Stimulated activated naive B cell treated with anti-CD40 and anti-IgM and Interleukin-4, amounts not matched to agents 10 μg/mL and 1 μg/mL and 100 μg/mL, for 72 hours (primary cell): ENCODE measurements around the gene MPRIP.

Source experiments
- ATAC-seq, 2 donors: fragments of 150-1000 bp; cut with Tn5 transposase; replicated peaks; 2 replicates each; pipeline ENCODE4 v1.10.0; 2021; ENCODE audit warnings: moderate library complexity in 1 of 2
- DNase-seq: peaks from one replicate; pipeline ENCODE4 v3.0.0; 2021
- H3K27ac Mint-ChIP-seq: one replicate; pipeline ENCODE4 v1.8.0; 2022; ENCODE audit warnings: mild to moderate bottlenecking, mixed read lengths
- H3K27me3 Mint-ChIP-seq, 2 donors: one replicate each; pipeline ENCODE4 v1.8.0; 2022; ENCODE audit warnings: mixed read lengths in 2 of 2
- H3K36me3 Mint-ChIP-seq, 2 donors: one replicate each; pipeline ENCODE4 v1.8.0; 2022; ENCODE audit warnings: mixed read lengths in 2 of 2, mild to moderate bottlenecking in 1 of 2
- H3K4me1 Mint-ChIP-seq, 2 donors: one replicate each; pipeline ENCODE4 v1.8.0; 2022; ENCODE audit warnings: mixed read lengths in 2 of 2, mild to moderate bottlenecking in 1 of 2
- H3K4me3 Mint-ChIP-seq, 2 donors: one replicate each; pipeline ENCODE4 v1.8.0; 2022; ENCODE audit warnings: mild to moderate bottlenecking in 2 of 2, mixed read lengths in 2 of 2, moderate library complexity in 1 of 2
- H3K9me3 Mint-ChIP-seq, 2 donors: one replicate each; pipeline ENCODE4 v1.8.0; 2022; ENCODE audit warnings: mixed read lengths in 2 of 2, mild to moderate bottlenecking in 1 of 2

The MPRIP gene

GRCh38 chr17:17109907-17110306 is 67.7 kb downstream of the MPRIP start:
- H3K36me3 Mint-ChIP-seq = peaks cover 5 to 23% of the 10 kb centered on the region in 2 donors
- no peaks in the 10 kb centered on the region for H3K9me3 Mint-ChIP-seq
- no peaks in the 10 kb centered on the region for H3K27me3 Mint-ChIP-seq
- H3K4me1 Mint-ChIP-seq = peaks cover 67 to 82% of the 10 kb centered on the region in 2 donors
- ATAC-seq = peak; percentile 31 to 41
- peak overlapping the region; percentile 8 to 17 for H3K4me3 Mint-ChIP-seq
- no peak for DNase-seq
- H3K27ac Mint-ChIP-seq = peak overlapping the region; percentile 84

GRCh38 chr17:17110520-17110919 is 68.3 kb downstream of the MPRIP start:
- no peak overlapping the region for H3K27ac Mint-ChIP-seq

GRCh38 chr17:17111401-17112393 is 69.4 kb downstream of the MPRIP start:
- ATAC-seq (no peak), DNase-seq (no peak)
- H3K27me3 Mint-ChIP-seq = no peaks in the 10 kb centered on the region
- peaks cover 78 to 93% of the 10 kb centered on the region in 2 donors for H3K4me1 Mint-ChIP-seq
- H3K4me3 Mint-ChIP-seq = peak overlapping the region in 1 of 2 donors; percentile 29
- no peaks in the 10 kb centered on the region for H3K9me3 Mint-ChIP-seq
- H3K36me3 Mint-ChIP-seq = peaks cover 2 to 18% of the 10 kb centered on the region in 2 donors
- peak overlapping the region; percentile 75 for H3K27ac Mint-ChIP-seq

More at GRCh38 chr17:17110520-17110919, 68.3 kb downstream of the MPRIP start:
- Mint-ChIP-seq H3K36me3 (peaks cover 5 to 23% of the 10 kb centered on the region in 2 donors), H3K27me3 (no peaks in the 10 kb centered on the region), H3K4me1 (peaks cover 73 to 88% of the 10 kb centered on the region in 2 donors), H3K4me3 (no peak overlapping the region), H3K9me3 (no peaks in the 10 kb centered on the region)
- no peak for DNase-seq
- ATAC-seq = no peak

- Mint-ChIP-seq H3K4me3 (no peak overlapping the region), H3K27me3 (no peaks in the 10 kb centered on the region), H3K36me3 (peaks cover 2 to 18% of the 10 kb centered on the region in 2 donors), H3K4me1 (peaks cover 76 to 92% of the 10 kb centered on the region in 2 donors), H3K27ac (no peak overlapping the region), H3K9me3 (no peaks in the 10 kb centered on the region)
- no peak for ATAC-seq
- DNase-seq = no peak
Measured at GRCh38 chr17:17112628-17113200, 70.5 kb downstream of the MPRIP start.

- H3K27me3 Mint-ChIP-seq = no peaks in the 10 kb centered on the region
- H3K4me3 Mint-ChIP-seq = peak overlapping the region; percentile 37 to 46
- H3K4me1 Mint-ChIP-seq = peaks cover 65 to 92% of the 10 kb centered on the region in 2 donors
- ATAC-seq (peak; percentile 79 to 85), DNase-seq (peak; percentile 44)
- H3K27ac Mint-ChIP-seq = peak overlapping the region; percentile 84
- H3K36me3 Mint-ChIP-seq = peaks cover 4 to 18% of the 10 kb centered on the region in 2 donors
- H3K9me3 Mint-ChIP-seq = no peaks in the 10 kb centered on the region
Measured at GRCh38 chr17:17114592-17115225, 72.5 kb downstream of the MPRIP start.

- DNase-seq (no peak), ATAC-seq (no peak)
- peaks cover 61 to 92% of the 10 kb centered on the region in 2 donors for H3K4me1 Mint-ChIP-seq
- no peaks in the 10 kb centered on the region for H3K27me3 Mint-ChIP-seq
- peaks cover 2 to 12% of the 10 kb centered on the region in 2 donors for H3K36me3 Mint-ChIP-seq
- H3K4me3 Mint-ChIP-seq = no peak overlapping the region
- H3K9me3 Mint-ChIP-seq = no peaks in the 10 kb centered on the region
- H3K27ac Mint-ChIP-seq = no peak overlapping the region
Measured at GRCh38 chr17:17115620-17116019, 73.4 kb downstream of the MPRIP start.

- Mint-ChIP-seq H3K36me3 (peaks cover 2 to 9% of the 10 kb centered on the region in 2 donors), H3K9me3 (no peaks in the 10 kb centered on the region), H3K27me3 (no peaks in the 10 kb centered on the region), H3K4me3 (no peak overlapping the region), H3K4me1 (peaks cover 59 to 90% of the 10 kb centered on the region in 2 donors), H3K27ac (no peak overlapping the region)
- no peak for ATAC-seq
- no peak for DNase-seq
Measured at GRCh38 chr17:17116406-17116805, 74.1 kb downstream of the MPRIP start.

- peaks cover 56 to 93% of the 10 kb centered on the region in 2 donors for H3K4me1 Mint-ChIP-seq
- no peak overlapping the region for H3K27ac Mint-ChIP-seq
Measured at GRCh38 chr17:17117923-17118322, 75.7 kb downstream of the MPRIP start.

GRCh38 chr17:17118399-17118798 is 76.1 kb downstream of the MPRIP start:
- Mint-ChIP-seq H3K4me3 (peak overlapping the region in 1 of 2 donors; percentile 6), H3K9me3 (no peaks in the 10 kb centered on the region), H3K27me3 (no peaks in the 10 kb centered on the region), H3K4me1 (peaks cover 55 to 93% of the 10 kb centered on the region in 2 donors), H3K27ac (peak overlapping the region; percentile 57), H3K36me3 (peaks cover 2 to 3% of the 10 kb centered on the region in 2 donors)
- ATAC-seq (no peak), DNase-seq (no peak)

More at GRCh38 chr17:17117923-17118322, 75.7 kb downstream of the MPRIP start:
- ATAC-seq = no peak
- Mint-ChIP-seq H3K27me3 (no peaks in the 10 kb centered on the region), H3K9me3 (no peaks in the 10 kb centered on the region), H3K36me3 (peaks cover 2 to 3% of the 10 kb centered on the region in 2 donors), H3K4me3 (no peak overlapping the region)
- no peak for DNase-seq

GRCh38 chr17:17119106-17119505 is 76.8 kb downstream of the MPRIP start:
- no peaks in the 10 kb centered on the region for H3K9me3 Mint-ChIP-seq
- ATAC-seq (no peak), DNase-seq (no peak)
- H3K36me3 Mint-ChIP-seq = peaks cover 2 to 6% of the 10 kb centered on the region in 2 donors
- H3K4me3 Mint-ChIP-seq = no peak overlapping the region
- peaks cover 55 to 93% of the 10 kb centered on the region in 2 donors for H3K4me1 Mint-ChIP-seq
- H3K27ac Mint-ChIP-seq = no peak overlapping the region
- no peaks in the 10 kb centered on the region for H3K27me3 Mint-ChIP-seq

- H3K4me3 Mint-ChIP-seq = no peak overlapping the region
- H3K36me3 Mint-ChIP-seq = peaks cover 2 to 6% of the 10 kb centered on the region in 2 donors
- no peak for DNase-seq
- H3K4me1 Mint-ChIP-seq = peaks cover 54 to 93% of the 10 kb centered on the region in 2 donors
- peak overlapping the region; percentile 4 for H3K27ac Mint-ChIP-seq
- peak; percentile 68 to 78 for ATAC-seq
- no peaks in the 10 kb centered on the region for H3K9me3 Mint-ChIP-seq
- no peaks in the 10 kb centered on the region for H3K27me3 Mint-ChIP-seq
Measured at GRCh38 chr17:17119533-17119932, 77.3 kb downstream of the MPRIP start.

GRCh38 chr17:17120294-17120693 is 78.0 kb downstream of the MPRIP start:
- no peaks in the 10 kb centered on the region for H3K27me3 Mint-ChIP-seq
- peak overlapping the region; percentile 71 for H3K27ac Mint-ChIP-seq
- peaks cover 53 to 93% of the 10 kb centered on the region in 2 donors for H3K4me1 Mint-ChIP-seq
- no peak for DNase-seq
- no peak for ATAC-seq
- peaks cover 2% of the 10 kb centered on the region in 2 donors for H3K36me3 Mint-ChIP-seq
- H3K9me3 Mint-ChIP-seq = no peaks in the 10 kb centered on the region
- no peak overlapping the region for H3K4me3 Mint-ChIP-seq

GRCh38 chr17:17120701-17121100 is 78.4 kb downstream of the MPRIP start:
- Mint-ChIP-seq H3K36me3 (peaks cover 2% of the 10 kb centered on the region in 2 donors), H3K27ac (no peak overlapping the region), H3K27me3 (no peaks in the 10 kb centered on the region), H3K9me3 (no peaks in the 10 kb centered on the region), H3K4me1 (peaks cover 53 to 93% of the 10 kb centered on the region in 2 donors), H3K4me3 (no peak overlapping the region)
- ATAC-seq (no peak), DNase-seq (no peak)

GRCh38 chr17:17121162-17121561 is 78.9 kb downstream of the MPRIP start:
- ATAC-seq (no peak), DNase-seq (no peak)
- H3K27me3 Mint-ChIP-seq = no peaks in the 10 kb centered on the region
- peaks cover 2% of the 10 kb centered on the region in 2 donors for H3K36me3 Mint-ChIP-seq
- H3K9me3 Mint-ChIP-seq = no peaks in the 10 kb centered on the region
- H3K4me1 Mint-ChIP-seq = peaks cover 51 to 93% of the 10 kb centered on the region in 2 donors
- H3K4me3 Mint-ChIP-seq = no peak overlapping the region
- no peak overlapping the region for H3K27ac Mint-ChIP-seq
